SK-N-MC (cell line): Measurements from ENCODE around the gene RBBP5.
"Not testable (repeated sequence)": the region's sequence is repeated elsewhere in the genome, so short reads cannot be mapped to it uniquely, and the experiment has no call there.

Experiments
- DNase-seq: peaks from one replicate; pipeline ENCODE4 v3.0.0-alpha.2; 2011; ENCODE audit warnings: low read depth, low spot score
- H3K27ac ChIP-seq: fragments of 200-600 bp; sonication (generic); 2 replicates; pipeline ENCODE4 v1.5.1; 2016; ENCODE audit warnings: mixed run types
- H3K36me3 ChIP-seq: fragments of 200-600 bp; sonication (generic); 2 replicates; pipeline ENCODE4 v1.6.1; 2017; ENCODE audit warnings: antibody characterized with exemption, low read length, mixed read lengths; ENCODE audit not compliant: insufficient read depth
- H3K4me3 ChIP-seq: fragments of 200-600 bp; sonication (generic); 2 replicates; pipeline ENCODE4 v1.5.1; 2016
- H3K9ac ChIP-seq: fragments of 200-600 bp; sonication (generic); 2 replicates; pipeline ENCODE4 v1.8.0; 2017; ENCODE audit warnings: mixed run types, mixed read lengths; ENCODE audit not compliant: insufficient read length
- H3K9me3 ChIP-seq: fragments of 200-600 bp; sonication (generic); 2 replicates; pipeline ENCODE4 v1.6.1; 2017; ENCODE audit warnings: low read depth, mild to moderate bottlenecking, antibody characterized with exemption, low read length, moderate library complexity, mixed read lengths
- EZH2 ChIP-seq: fragments of 200-600 bp; sonication (generic); IDR thresholded peaks from one replicate; pipeline ENCODE4 v1.6.1; 2017; ENCODE audit warnings: antibody characterized with exemption
- FOXP2 ChIP-seq: optimal IDR thresholded peaks from 2 replicates; pipeline ENCODE3; 2011; ENCODE audit warnings: mild to moderate bottlenecking, moderate library complexity; ENCODE audit not compliant: insufficient read depth; ENCODE audit errors: extremely low read length, control extremely low read depth
- POLR2AphosphoS5 ChIP-seq: IDR thresholded peaks from 2 replicates; pipeline ENCODE4 v1.6.1; 2012; ENCODE audit warnings: mild to moderate bottlenecking, low read depth, low read length, borderline replicate concordance

RBBP5 gene

GRCh38 chr1:205121660-205122488 is at the start of gene RBBP5:
RBBP5 (minus strand) TSS chr1:205121978; CDS start chr1:205121873, 105 bp downstream.
- Histone ChIP-seq H3K36me3 (peaks cover 8% of the 10 kb centered on the region; the same call in 1 of the 2 replicates), H3K9me3 (no peaks in the 10 kb centered on the region), H3K9ac (peak within 1 kb of the TSS; percentile 98), H3K4me3 (peak within 1 kb of the TSS; percentile 96), H3K27ac (peak within 1 kb of the TSS; percentile 96)
- TF ChIP-seq POLR2AphosphoS5 (peak; percentile 91), EZH2 (no peak), FOXP2 (peak; percentile 8)
- DNase-seq = peak; percentile 94

- DNase-seq = no peak
- Histone ChIP-seq H3K4me3 (no peak overlapping the region), H3K27ac (no peak overlapping the region), H3K9ac (no peak overlapping the region), H3K36me3 (no peaks in the 10 kb centered on the region), H3K9me3 (no peaks in the 10 kb centered on the region)
- TF ChIP-seq FOXP2 = no peak
- TF ChIP-seq POLR2AphosphoS5 = no peak
- no peak for TF ChIP-seq EZH2
These were observed 49.6 kb upstream of the RBBP5 start for GRCh38 chr1:205171369-205171768.

- no peak for TF ChIP-seq EZH2
- Histone ChIP-seq H3K9ac (no peak overlapping the region), H3K9me3 (no peaks in the 10 kb centered on the region), H3K36me3 (no peaks in the 10 kb centered on the region), H3K4me3 (no peak overlapping the region), H3K27ac (no peak overlapping the region)
- DNase-seq = no peak
These were observed 48.9 kb upstream of the RBBP5 start for GRCh38 chr1:205170532-205171269.

- Histone ChIP-seq H3K9ac (no peak overlapping the region), H3K36me3 (no peaks in the 10 kb centered on the region), H3K9me3 (no peaks in the 10 kb centered on the region), H3K27ac (no peak overlapping the region), H3K4me3 (no peak overlapping the region)
- no peak for TF ChIP-seq EZH2
- TF ChIP-seq FOXP2 = no peak
- no peak for TF ChIP-seq POLR2AphosphoS5
- DNase-seq = no peak
These were observed 47.5 kb upstream of the RBBP5 start for GRCh38 chr1:205169248-205169647.

- Histone ChIP-seq H3K9me3 (no peaks in the 10 kb centered on the region), H3K27ac (no peak overlapping the region), H3K36me3 (no peaks in the 10 kb centered on the region), H3K4me3 (no peak overlapping the region), H3K9ac (no peak overlapping the region)
- DNase-seq = no peak
- no peak for TF ChIP-seq POLR2AphosphoS5
- TF ChIP-seq EZH2 = no peak
- no peak for TF ChIP-seq FOXP2
These were observed 46.5 kb upstream of the RBBP5 start for GRCh38 chr1:205168291-205168690.

- no peak for DNase-seq
- H3K9ac ChIP-seq = no peak overlapping the region
- H3K36me3 ChIP-seq = no peaks in the 10 kb centered on the region; the same call in 1 of the 2 replicates
- no peaks in the 10 kb centered on the region for H3K9me3 ChIP-seq
- no peak overlapping the region for H3K4me3 ChIP-seq
- TF ChIP-seq FOXP2 = no peak
- TF ChIP-seq POLR2AphosphoS5 = no peak
- no peak for TF ChIP-seq EZH2
- peak overlapping the region; percentile 61 for H3K27ac ChIP-seq
These were observed 40.5 kb upstream of the RBBP5 start for GRCh38 chr1:205162301-205162700.

- DNase-seq = no peak
- Histone ChIP-seq H3K36me3 (peaks cover 12% of the 10 kb centered on the region; the same call in 1 of the 2 replicates), H3K9me3 (no peaks in the 10 kb centered on the region), H3K27ac (no peak overlapping the region), H3K4me3 (no peak overlapping the region), H3K9ac (no peak overlapping the region)
- TF ChIP-seq EZH2 (no peak), POLR2AphosphoS5 (no peak), FOXP2 (no peak)
These were observed 39.3 kb upstream of the RBBP5 start for GRCh38 chr1:205161076-205161475.

GRCh38 chr1:205158048-205158616 is 36.4 kb upstream of the RBBP5 start:
- TF ChIP-seq FOXP2 (no peak), EZH2 (no peak), POLR2AphosphoS5 (no peak)
- Histone ChIP-seq H3K9me3 (no peaks in the 10 kb centered on the region), H3K4me3 (no peak overlapping the region), H3K9ac (no peak overlapping the region), H3K27ac (no peak overlapping the region), H3K36me3 (peaks cover 15% of the 10 kb centered on the region; the same call in 1 of the 2 replicates)
- no peak for DNase-seq

- H3K9ac ChIP-seq, DNase-seq, H3K9me3 ChIP-seq, H3K4me3 ChIP-seq, H3K27ac ChIP-seq: not testable (repeated sequence)
- H3K36me3 ChIP-seq = peaks cover 15% of the 10 kb centered on the region; the same call in 1 of the 2 replicates
These were observed 34.0 kb upstream of the RBBP5 start for GRCh38 chr1:205155665-205156377.
